HCT116 (cell line): Measurements from ENCODE around the gene TTC21B.

Source experiments
- EZH2phosphoT487 ChIP-seq: fragments of 200-600 bp; IDR thresholded peaks from 2 replicates; pipeline ENCODE4 v1.6.1; 2018; ENCODE audit warnings: antibody characterized with exemption, borderline replicate concordance
- POLR2A ChIP-seq: IDR thresholded peaks from 2 replicates; pipeline ENCODE4 v1.7.0; 2011; ENCODE audit warnings: borderline replicate concordance; ENCODE audit not compliant: insufficient read depth, insufficient read length; ENCODE audit errors: extremely low read depth
- POLR2AphosphoS5 ChIP-seq: IDR thresholded peaks from 2 replicates; pipeline ENCODE4 v1.6.1; 2011; ENCODE audit warnings: mild to moderate bottlenecking, low read depth, low read length, moderate library complexity
- RAD21 ChIP-seq: IDR thresholded peaks from 2 replicates; pipeline ENCODE4 v1.6.1; 2012; ENCODE audit warnings: low read depth, mild to moderate bottlenecking
- REST ChIP-seq: IDR thresholded peaks from 2 replicates; pipeline ENCODE4 v1.6.1; 2012; ENCODE audit warnings: low read depth
- SRF ChIP-seq: IDR thresholded peaks from 2 replicates; pipeline ENCODE4 v1.6.1; 2012; ENCODE audit warnings: low read depth
- ZBTB33 ChIP-seq: IDR thresholded peaks from 2 replicates; pipeline ENCODE4 v1.6.1; 2011; ENCODE audit warnings: mild to moderate bottlenecking, low read length, moderate library complexity; ENCODE audit not compliant: insufficient replicate concordance; ENCODE audit errors: extremely low read depth
- TF ChIP-seq, protein P1 (sequence below), 3 experiments: fragments of 200-600 bp in 1 of 3; sonication (generic) in 1 of 3; IDR thresholded peaks in 2 of 3; conservative IDR thresholded peaks in 1 of 3; 2 replicates each; pipeline ENCODE4 v1.5.1; 2012 to 2017; ENCODE audit warnings: low read depth in 2 of 3, low read length in 2 of 3, antibody characterized with exemption in 1 of 3, borderline replicate concordance in 1 of 3, control low read depth in 1 of 3, mild to moderate bottlenecking in 1 of 3, mixed read lengths in 1 of 3, mixed run types in 1 of 3, moderate library complexity in 1 of 3; ENCODE audit not compliant: insufficient read depth in 1 of 3

GRCh38 chr2:165863810-165864261 lies 89.7 kb downstream of the TTC21B start:
- TF ChIP-seq, protein P1, sequence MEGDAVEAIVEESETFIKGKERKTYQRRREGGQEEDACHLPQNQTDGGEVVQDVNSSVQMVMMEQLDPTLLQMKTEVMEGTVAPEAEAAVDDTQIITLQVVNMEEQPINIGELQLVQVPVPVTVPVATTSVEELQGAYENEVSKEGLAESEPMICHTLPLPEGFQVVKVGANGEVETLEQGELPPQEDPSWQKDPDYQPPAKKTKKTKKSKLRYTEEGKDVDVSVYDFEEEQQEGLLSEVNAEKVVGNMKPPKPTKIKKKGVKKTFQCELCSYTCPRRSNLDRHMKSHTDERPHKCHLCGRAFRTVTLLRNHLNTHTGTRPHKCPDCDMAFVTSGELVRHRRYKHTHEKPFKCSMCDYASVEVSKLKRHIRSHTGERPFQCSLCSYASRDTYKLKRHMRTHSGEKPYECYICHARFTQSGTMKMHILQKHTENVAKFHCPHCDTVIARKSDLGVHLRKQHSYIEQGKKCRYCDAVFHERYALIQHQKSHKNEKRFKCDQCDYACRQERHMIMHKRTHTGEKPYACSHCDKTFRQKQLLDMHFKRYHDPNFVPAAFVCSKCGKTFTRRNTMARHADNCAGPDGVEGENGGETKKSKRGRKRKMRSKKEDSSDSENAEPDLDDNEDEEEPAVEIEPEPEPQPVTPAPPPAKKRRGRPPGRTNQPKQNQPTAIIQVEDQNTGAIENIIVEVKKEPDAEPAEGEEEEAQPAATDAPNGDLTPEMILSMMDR (IDR thresholded peaks at IDR 0.05 in 2 of 3, conservative IDR thresholded peaks at IDR 0.05 in 1 of 3; ENCODE audit: borderline replicate concordance in 1 of 3, insufficient read depth in 1 of 3, low read depth in 2 of 3, low read length in 2 of 3): no peak
- no peak for TF ChIP-seq EZH2phosphoT487
- TF ChIP-seq REST: no peak
- no peak for TF ChIP-seq RAD21
- TF ChIP-seq POLR2A: no peak
- TF ChIP-seq ZBTB33: no peak
- TF ChIP-seq POLR2AphosphoS5: no peak
- no peak for TF ChIP-seq SRF
